DLD1 (cell line): ENCODE measurements around the gene B4GAT1.
"Not testable (repeated sequence)": the region's sequence is repeated elsewhere in the genome, so short reads cannot be mapped to it uniquely, and the experiment has no call there.

ENCODE experiments used
- in situ Hi-C: cut with HindIII; loops from 2 replicates; pipeline ENCODE4 v1.10.0; 2017; ENCODE audit warnings: low sequenced_read_pairs

The B4GAT1 gene

GRCh38 chr11:66326261-66327111 is 20.9 kb downstream of the B4GAT1 start:
- in situ Hi-C loops = no loop called here

- in situ Hi-C loops = no loop called here
Measured at GRCh38 chr11:66325263-66325671, 22.2 kb downstream of the B4GAT1 start.

- in situ Hi-C loops = no loop called here
Measured at GRCh38 chr11:66324664-66325063, 22.8 kb downstream of the B4GAT1 start.

GRCh38 chr11:66323684-66324083 is 23.7 kb downstream of the B4GAT1 start:
- in situ Hi-C loops = no loop called here

GRCh38 chr11:66322732-66323427 is 24.5 kb downstream of the B4GAT1 start:
- in situ Hi-C loops = no loop called here

- in situ Hi-C loops = no loop called here
Measured at GRCh38 chr11:66321606-66322005, 25.8 kb downstream of the B4GAT1 start.

GRCh38 chr11:66320748-66321147 is 26.7 kb downstream of the B4GAT1 start:
- in situ Hi-C loops = not testable (repeated sequence)

- in situ Hi-C loops = not testable (repeated sequence)
Measured at GRCh38 chr11:66320289-66320688, 27.1 kb downstream of the B4GAT1 start.

- in situ Hi-C loops = no loop called here
Measured at GRCh38 chr11:66318600-66318970, 28.8 kb downstream of the B4GAT1 start.

GRCh38 chr11:66317723-66318599 is 29.5 kb downstream of the B4GAT1 start:
- in situ Hi-C loops = no loop called here

GRCh38 chr11:66317322-66317722 is 30.1 kb downstream of the B4GAT1 start:
- in situ Hi-C loops = no loop called here

- in situ Hi-C loops = no loop called here
Measured at GRCh38 chr11:66316849-66317251, 30.6 kb downstream of the B4GAT1 start, which contains the start of gene CD248. Gene CD248, minus strand, starts transcription at chr11:66317044. Its CDS starts 17 bp downstream, at chr11:66317027.

GRCh38 chr11:66315921-66316811 is 31.3 kb downstream of the B4GAT1 start:
- in situ Hi-C loops = no loop called here

- in situ Hi-C loops = no loop called here
Measured at GRCh38 chr11:66315498-66315885, 31.9 kb downstream of the B4GAT1 start.

GRCh38 chr11:66314561-66315497 is 32.6 kb downstream of the B4GAT1 start:
- in situ Hi-C loops = no loop called here

GRCh38 chr11:66314186-66314501 is 33.3 kb downstream of the B4GAT1 start:
- in situ Hi-C loops = no loop called here

GRCh38 chr11:66313321-66314185 is 33.9 kb downstream of the B4GAT1 start:
- in situ Hi-C loops = no loop called here
